Smooth muscle cell (in vitro differentiated cells): Measurements from ENCODE around the gene HOXC13. TPM values are rescaled to one million over a fixed set of nuclear protein-coding genes. Genes with fewer than 3 reads are reported as not detected.

Experiments
- DNase-seq: peaks from one replicate; lab custom pipeline; 2025; ENCODE audit not compliant: unreplicated experiment; lab: John Stamatoyannopoulos, UW
- H2AFZ ChIP-seq: fragments of 200-600 bp; sonication (generic); 2 replicates; pipeline ENCODE4 v1.6.0; 2016; ENCODE audit warnings: antibody characterized with exemption, low read depth, mild to moderate bottlenecking
- H3F3A ChIP-seq: fragments of 200-600 bp; sonication (generic); 2 replicates; pipeline ENCODE4 v1.6.0; 2017; ENCODE audit warnings: antibody characterized with exemption, low read depth
- H3K27ac ChIP-seq: fragments of 200-600 bp; sonication (generic); 2 replicates; pipeline ENCODE4 v1.5.1; 2016; ENCODE audit warnings: low read depth, mild to moderate bottlenecking
- H3K27me3 ChIP-seq: fragments of 200-600 bp; sonication (generic); 2 replicates; pipeline ENCODE4 v1.6.1; 2016; ENCODE audit warnings: low read depth, mild to moderate bottlenecking
- H3K36me3 ChIP-seq: fragments of 200-600 bp; sonication (generic); 2 replicates; pipeline ENCODE4 v1.5.1; 2016; ENCODE audit warnings: low read depth
- H3K4me1 ChIP-seq: fragments of 200-600 bp; sonication (generic); 2 replicates; pipeline ENCODE4 v1.5.1; 2016; ENCODE audit warnings: low read depth
- H3K4me2 ChIP-seq: fragments of 200-600 bp; sonication (generic); 2 replicates; pipeline ENCODE4 v1.6.0; 2016; ENCODE audit warnings: mild to moderate bottlenecking
- H3K4me3 ChIP-seq: fragments of 200-600 bp; sonication (generic); 2 replicates; pipeline ENCODE4 v1.5.1; 2016; ENCODE audit warnings: mild to moderate bottlenecking
- H3K79me2 ChIP-seq: fragments of 200-600 bp; sonication (generic); 2 replicates; pipeline ENCODE4 v1.6.0; 2016; ENCODE audit warnings: low read depth, mild to moderate bottlenecking
- H3K9ac ChIP-seq: fragments of 200-600 bp; sonication (generic); 2 replicates; pipeline ENCODE4 v1.6.0; 2016; ENCODE audit warnings: low read depth
- H3K9me3 ChIP-seq: fragments of 200-600 bp; sonication (generic); replicated peaks from 2 replicates; pipeline ENCODE4 v1.5.1; 2016; ENCODE audit warnings: low read depth
- H4K20me1 ChIP-seq: fragments of 200-600 bp; sonication (generic); 2 replicates; pipeline ENCODE4 v1.6.0; 2016; ENCODE audit warnings: low read depth
- WGBS: methylation state at CpG from one replicate; pipeline ENCODE4 v1.1.7; 2016; ENCODE audit warnings: low lambda C conversion rate; 5-methylcytosine and 5-hydroxymethylcytosine counted together
- polyA plus RNA-seq: library from polyadenylated mRNA; unstranded; fragments of >200 nt; fragmentation: Nextera tagmentation; extraction: Ambion mirVana; gene quantifications from 2 replicates; pipeline ENCODE4 v1.2.1, GENCODE V29; 2016
- total RNA-seq: library from RNA; depleted of rRNA; stranded (reverse); fragments of >200 nt; gene quantifications from 2 replicates; pipeline ENCODE4 v1.2.3, GENCODE V29; 2014
- TF ChIP-seq, protein P1 (sequence below): fragments of 200-600 bp; sonication (generic); IDR thresholded peaks from 2 replicates; pipeline ENCODE4 v1.5.1; 2017; ENCODE audit warnings: borderline replicate concordance, mild to moderate bottlenecking, antibody characterized with exemption; ENCODE audit not compliant: insufficient read depth, poor library complexity, severe bottlenecking

Gene HOXC13
- total and polyA plus RNA-seq, 2 experiments from 2014 or later: 2.2 to 3.6 TPM

DNA sequence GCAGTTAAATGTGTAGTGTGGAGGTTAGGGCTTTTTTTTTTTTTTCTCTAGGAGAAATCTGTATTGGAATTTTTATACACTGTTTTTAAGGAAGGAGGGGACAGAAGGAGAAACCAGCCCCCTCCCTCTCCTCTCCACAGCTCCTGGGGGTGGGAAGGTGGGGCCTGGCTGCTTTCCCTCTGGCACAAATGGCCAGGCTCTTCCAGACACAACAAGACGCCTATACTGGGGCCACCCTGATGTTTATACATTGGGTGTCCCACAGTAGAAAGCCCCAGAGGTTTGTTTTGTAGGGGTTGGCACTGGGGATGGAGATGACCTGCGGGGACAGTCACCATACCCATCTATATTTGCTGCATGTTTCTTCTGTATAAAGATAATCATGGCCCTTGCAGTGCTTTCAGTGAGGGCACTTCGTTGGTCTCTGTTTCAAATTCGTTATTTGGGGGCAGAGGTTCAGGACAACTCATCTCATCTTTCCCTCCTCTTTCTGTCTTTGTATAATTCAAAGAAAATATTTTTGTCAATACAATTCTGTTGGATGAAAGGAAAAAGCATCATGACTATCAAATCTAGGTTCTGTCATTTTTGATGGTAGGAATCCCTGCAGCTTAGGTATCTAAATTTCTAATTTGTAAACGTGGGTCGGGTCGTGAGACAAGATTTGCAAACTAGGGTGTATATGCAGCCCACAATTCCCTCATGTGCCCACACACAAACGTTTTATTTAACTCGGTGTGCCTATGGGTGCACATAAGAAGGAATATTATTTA is 38.4 kb downstream of the HOXC13 start:
- H3F3A ChIP-seq: no peaks in the 10 kb centered on the region
- H3K4me2 ChIP-seq: no peak overlapping the region
- 25% methylated on average over 9 of the region's 9 CpGs for WGBS
- H3K9ac ChIP-seq: no peak overlapping the region
- no peaks in the 10 kb centered on the region for H3K36me3 ChIP-seq
- no peak overlapping the region for H3K4me3 ChIP-seq
- H3K9me3 ChIP-seq: no peaks in the 10 kb centered on the region
- H3K79me2 ChIP-seq: no peaks in the 10 kb centered on the region
- H4K20me1 ChIP-seq: no peaks in the 10 kb centered on the region
- peaks cover 4% of the 10 kb centered on the region for H3K4me1 ChIP-seq
- peaks cover 100% of the 10 kb centered on the region for H3K27me3 ChIP-seq
- no peak for DNase-seq
- TF ChIP-seq, protein P1, sequence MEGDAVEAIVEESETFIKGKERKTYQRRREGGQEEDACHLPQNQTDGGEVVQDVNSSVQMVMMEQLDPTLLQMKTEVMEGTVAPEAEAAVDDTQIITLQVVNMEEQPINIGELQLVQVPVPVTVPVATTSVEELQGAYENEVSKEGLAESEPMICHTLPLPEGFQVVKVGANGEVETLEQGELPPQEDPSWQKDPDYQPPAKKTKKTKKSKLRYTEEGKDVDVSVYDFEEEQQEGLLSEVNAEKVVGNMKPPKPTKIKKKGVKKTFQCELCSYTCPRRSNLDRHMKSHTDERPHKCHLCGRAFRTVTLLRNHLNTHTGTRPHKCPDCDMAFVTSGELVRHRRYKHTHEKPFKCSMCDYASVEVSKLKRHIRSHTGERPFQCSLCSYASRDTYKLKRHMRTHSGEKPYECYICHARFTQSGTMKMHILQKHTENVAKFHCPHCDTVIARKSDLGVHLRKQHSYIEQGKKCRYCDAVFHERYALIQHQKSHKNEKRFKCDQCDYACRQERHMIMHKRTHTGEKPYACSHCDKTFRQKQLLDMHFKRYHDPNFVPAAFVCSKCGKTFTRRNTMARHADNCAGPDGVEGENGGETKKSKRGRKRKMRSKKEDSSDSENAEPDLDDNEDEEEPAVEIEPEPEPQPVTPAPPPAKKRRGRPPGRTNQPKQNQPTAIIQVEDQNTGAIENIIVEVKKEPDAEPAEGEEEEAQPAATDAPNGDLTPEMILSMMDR: no peak
- no peak overlapping the region for H2AFZ ChIP-seq
- H3K27ac ChIP-seq: no peak overlapping the region

DNA sequence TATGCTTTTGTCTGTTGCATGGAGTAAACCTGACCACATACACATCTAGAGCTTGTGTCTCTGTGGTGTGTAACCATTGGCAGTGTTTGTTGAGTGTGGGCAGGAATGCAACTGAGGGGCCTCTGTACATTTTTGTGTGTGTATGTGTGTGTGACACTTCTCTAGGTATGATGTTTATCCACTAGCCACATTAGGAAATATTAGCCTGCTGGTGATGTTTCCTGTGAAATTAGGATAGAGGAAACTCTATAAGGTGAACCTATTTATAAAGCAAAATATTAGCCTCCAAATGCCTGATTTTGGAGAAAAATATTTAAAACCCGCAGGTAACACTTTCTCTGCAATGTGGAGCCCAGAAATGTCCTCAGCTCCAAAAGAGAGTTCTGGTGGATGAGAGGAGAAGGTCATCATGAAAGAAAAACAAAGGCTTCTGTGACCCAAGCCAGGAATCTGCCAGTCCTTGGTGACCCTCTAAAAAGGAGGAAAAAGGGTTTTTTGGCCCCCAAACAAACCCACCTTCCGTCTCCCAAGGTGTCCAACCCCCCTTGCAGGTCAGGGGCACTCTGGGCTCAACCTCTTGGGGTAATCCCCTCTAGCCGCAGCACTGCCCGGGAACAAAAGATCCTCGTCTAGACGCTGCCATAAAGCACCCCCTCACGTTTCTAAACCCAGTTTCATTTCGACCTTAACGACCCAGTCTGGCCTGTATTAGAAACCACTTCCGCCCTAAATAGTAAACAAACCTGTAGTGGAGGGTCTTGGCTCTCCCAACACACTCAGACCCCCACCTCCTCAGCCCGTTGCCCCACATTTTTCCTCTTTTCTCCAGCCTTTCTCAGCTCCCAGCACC is 39.2 kb downstream of the HOXC13 start:
- no peaks in the 10 kb centered on the region for H3K36me3 ChIP-seq
- peaks cover 4% of the 10 kb centered on the region for H3K4me1 ChIP-seq
- no peak overlapping the region for H2AFZ ChIP-seq
- H3K79me2 ChIP-seq: no peaks in the 10 kb centered on the region
- DNase-seq: no peak
- H3K27me3 ChIP-seq: peaks cover 100% of the 10 kb centered on the region
- TF ChIP-seq, protein P1: no peak
- H3K9me3 ChIP-seq: no peaks in the 10 kb centered on the region
- H4K20me1 ChIP-seq: no peaks in the 10 kb centered on the region
- no peak overlapping the region for H3K4me2 ChIP-seq
- H3K9ac ChIP-seq: no peak overlapping the region
- whole genome bisulfite sequencing: 19% methylated on average over 11 of the region's 11 CpGs
- no peak overlapping the region for H3K27ac ChIP-seq
- H3K4me3 ChIP-seq: peak overlapping the region; percentile 20
- no peaks in the 10 kb centered on the region for H3F3A ChIP-seq

DNA sequence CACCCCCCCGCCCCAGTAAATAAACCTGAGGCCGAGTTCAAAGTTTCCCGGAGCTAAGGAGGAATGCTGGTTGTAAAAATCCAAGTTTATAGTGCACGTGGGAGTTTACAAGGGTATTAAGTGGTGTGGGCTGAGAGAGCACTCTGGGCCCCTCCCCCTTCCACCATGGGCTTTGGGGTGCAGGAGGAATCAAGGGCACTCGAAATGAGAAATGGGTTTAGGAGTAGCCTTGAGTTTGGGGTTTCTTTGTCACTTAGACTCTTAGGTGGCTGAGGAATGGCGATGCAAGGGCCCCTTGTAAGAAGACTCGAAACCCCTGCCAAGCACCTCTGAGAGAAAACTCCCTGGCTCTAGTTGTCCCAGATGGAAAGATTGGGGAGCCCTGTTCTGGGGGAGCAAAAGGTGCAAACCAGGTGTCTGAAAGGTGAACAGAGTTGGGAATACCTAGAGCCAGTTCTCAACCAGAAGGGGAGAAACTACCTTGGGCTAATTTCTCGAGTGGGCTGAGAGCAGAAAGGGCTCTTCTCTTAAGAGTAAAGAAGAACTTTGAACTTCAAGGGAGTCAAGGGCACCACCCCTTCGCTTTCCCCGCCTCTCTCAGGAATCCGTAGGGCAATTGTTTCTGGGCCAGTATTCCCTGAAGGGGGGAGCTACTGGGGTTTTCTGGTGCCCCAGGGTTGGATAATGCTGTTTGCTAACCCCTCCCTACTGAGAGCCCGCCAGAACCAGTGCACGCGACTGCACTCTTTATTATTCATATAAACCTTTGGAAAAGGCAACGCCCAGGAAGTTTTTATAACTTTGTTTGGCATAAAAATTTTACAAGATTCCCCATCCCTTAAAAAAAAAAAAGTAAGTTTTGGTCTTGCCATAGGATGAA is 40.1 kb downstream of the HOXC13 start:
- TF ChIP-seq, protein P1: no peak
- H4K20me1 ChIP-seq: no peaks in the 10 kb centered on the region
- H3F3A ChIP-seq: no peaks in the 10 kb centered on the region
- no peak overlapping the region for H3K4me2 ChIP-seq
- DNase-seq: no peak
- 19% methylated on average over 15 of the region's 15 CpGs for WGBS
- H3K27me3 ChIP-seq: peaks cover 100% of the 10 kb centered on the region
- no peaks in the 10 kb centered on the region for H3K79me2 ChIP-seq
- H3K4me3 ChIP-seq: no peak overlapping the region
- no peaks in the 10 kb centered on the region for H3K9me3 ChIP-seq
- H2AFZ ChIP-seq: no peak overlapping the region
- H3K9ac ChIP-seq: no peak overlapping the region
- no peaks in the 10 kb centered on the region for H3K36me3 ChIP-seq
- H3K27ac ChIP-seq: no peak overlapping the region
- H3K4me1 ChIP-seq: peaks cover 4% of the 10 kb centered on the region
